H1 (cell line): Measurements from ENCODE around the gene BIN1. TPM values are rescaled to one million over a fixed set of nuclear protein-coding genes. Genes with fewer than 3 reads are reported as not detected.

ENCODE experiments used
- CTCF ChIA-PET: fragments of 300-600 bp; sonication (Branson Sonifier 250); formaldehyde crosslinking; loops from one replicate; lab custom pipeline; 2021; ENCODE audit not compliant: partially characterized antibody; lab: Charles Lee
- POLR2A ChIA-PET: fragments of 300-600 bp; sonication (Branson Sonifier 250); formaldehyde crosslinking; loops from one replicate; lab custom pipeline; 2021; ENCODE audit warnings: inconsistent platforms; ENCODE audit not compliant: partially characterized antibody; lab: Charles Lee
- DNase-seq, 2 experiments: peaks; one replicate each; pipeline versions ENCODE4 v3.0.0 to v3.0.0-alpha.2; 2010 to 2022; ENCODE audit warnings: low spot score in 2 of 2, low read depth in 1 of 2, mixed read lengths in 1 of 2
- FAIRE-seq: peaks from 2 replicates; lab custom pipeline; 2011; peaks lifted over from hg19 to GRCh38; lab: Jason Lieb, UNC
- H2AFZ ChIP-seq: 2 replicates; pipeline ENCODE4 v1.8.1; 2012; ENCODE audit warnings: low read length, inconsistent platforms
- H2AK5ac ChIP-seq: 2 replicates; pipeline ENCODE4 v1.6.1; 2013; ENCODE audit warnings: low read depth, low read length
- H2BK120ac ChIP-seq: replicated peaks from 2 replicates; pipeline ENCODE3; 2013; ENCODE audit warnings: low read depth, low read length, inconsistent platforms
- H2BK12ac ChIP-seq: 2 replicates; pipeline ENCODE4 v1.6.1; 2013; ENCODE audit warnings: low read depth, low read length
- H2BK15ac ChIP-seq: 2 replicates; pipeline ENCODE4 v1.6.1; 2013; ENCODE audit warnings: low read length
- H2BK20ac ChIP-seq: 2 replicates; pipeline ENCODE4 v1.6.1; 2013; ENCODE audit warnings: low read length
- H2BK5ac ChIP-seq: 2 replicates; pipeline ENCODE4 v1.6.1; 2013; ENCODE audit warnings: low read depth, low read length
- H3K14ac ChIP-seq: 2 replicates; pipeline ENCODE4 v1.6.1; 2013; ENCODE audit warnings: inconsistent platforms; ENCODE audit not compliant: insufficient read length
- H3K18ac ChIP-seq: 2 replicates; pipeline ENCODE4 v1.6.1; 2013; ENCODE audit warnings: low read length; ENCODE audit errors: extremely low read depth
- H3K23ac ChIP-seq: 2 replicates; pipeline ENCODE4 v1.6.1; 2013; ENCODE audit warnings: inconsistent platforms; ENCODE audit not compliant: insufficient read length
- H3K23me2 ChIP-seq: 2 replicates; pipeline ENCODE4 v1.6.1; 2013; ENCODE audit warnings: low read depth, low read length
- H3K27ac ChIP-seq: 2 replicates; pipeline ENCODE4 v1.6.1; 2011; ENCODE audit warnings: low read depth, low read length, inconsistent platforms
- H3K27me3 ChIP-seq, 4 experiments: replicated peaks in 1 of 4; 1 replicate in 1 of 4; 2 replicates in 3 of 4; pipeline versions ENCODE4 v1.6.1 to v1.8.1; 2011 to 2013; ENCODE audit warnings: low read length in 3 of 4, mild to moderate bottlenecking in 3 of 4, inconsistent platforms in 2 of 4, mixed read lengths in 2 of 4, moderate library complexity in 1 of 4; ENCODE audit not compliant: control insufficient read depth in 3 of 4, insufficient read depth in 3 of 4; ENCODE audit errors: extremely low read depth in 1 of 4
- H3K36me3 ChIP-seq, 4 experiments: 2 replicates each; pipeline versions ENCODE4 v1.6.1 to v1.8.1; 2011 to 2013; ENCODE audit warnings: mild to moderate bottlenecking in 4 of 4, low read length in 3 of 4, moderate library complexity in 2 of 4, control low read depth in 1 of 4, inconsistent platforms in 1 of 4; ENCODE audit not compliant: insufficient read depth in 4 of 4, control insufficient read depth in 2 of 4
- H3K4ac ChIP-seq: replicated peaks from 2 replicates; pipeline ENCODE3; 2013; ENCODE audit warnings: low read length, low read depth, mixed read lengths, inconsistent platforms; ENCODE audit not compliant: insufficient read length
- H3K4me1 ChIP-seq, 4 experiments: replicated peaks in 1 of 4; 1 replicate in 1 of 4; 2 replicates in 3 of 4; pipeline versions ENCODE4 v1.6.1 to v1.8.1; 2011 to 2013; ENCODE audit warnings: low read length in 3 of 4, inconsistent platforms in 2 of 4, mixed read lengths in 1 of 4; ENCODE audit not compliant: insufficient read depth in 4 of 4, control insufficient read depth in 3 of 4
- H3K4me2 ChIP-seq, 2 experiments: 2 replicates each; pipeline versions ENCODE4 v1.6.1 to v1.8.1; 2011 to 2013; ENCODE audit warnings: low read depth in 2 of 2, low read length in 2 of 2, control low read depth in 1 of 2, inconsistent platforms in 1 of 2, mild to moderate bottlenecking in 1 of 2; ENCODE audit not compliant: insufficient read depth in 1 of 2
- H3K4me3 ChIP-seq, 4 experiments: fragments of 200-600, 300-600 bp in 1 of 4; sonication (generic), shearing (Covaris generic), sonication (Bioruptor Twin) in 1 of 4; 2 replicates each; pipeline versions ENCODE4 v1.5.1 to v1.8.1; 2011 to 2016; ENCODE audit warnings: low read length in 4 of 4, low read depth in 3 of 4, control low read depth in 2 of 4, inconsistent platforms in 2 of 4, mild to moderate bottlenecking in 2 of 4, mixed read lengths in 1 of 4, moderate library complexity in 1 of 4; ENCODE audit not compliant: insufficient read depth in 2 of 4; ENCODE audit errors: extremely low read depth in 1 of 4
- H3K56ac ChIP-seq: replicated peaks from 2 replicates; pipeline ENCODE3; 2013; ENCODE audit warnings: low read depth, mild to moderate bottlenecking, mixed read lengths, low read length, inconsistent platforms; ENCODE audit not compliant: insufficient read length
- H3K79me1 ChIP-seq: 2 replicates; pipeline ENCODE4 v1.6.1; 2013; ENCODE audit warnings: low read depth, low read length, control low read depth
- H3K79me2 ChIP-seq, 2 experiments: 2 replicates each; pipeline versions ENCODE4 v1.6.1 to v1.8.1; 2012 to 2013; ENCODE audit warnings: low read length in 2 of 2, mild to moderate bottlenecking in 2 of 2, inconsistent platforms in 1 of 2; ENCODE audit not compliant: insufficient read depth in 2 of 2, control insufficient read depth in 1 of 2
- H3K9ac ChIP-seq, 4 experiments: replicated peaks in 1 of 4; 1 replicate in 1 of 4; 2 replicates in 3 of 4; pipeline versions ENCODE4 v1.6.1 to v1.8.1; 2011 to 2013; ENCODE audit warnings: low read depth in 3 of 4, low read length in 3 of 4, control low read depth in 2 of 4, mild to moderate bottlenecking in 2 of 4, moderate library complexity in 2 of 4, inconsistent platforms in 1 of 4; ENCODE audit errors: extremely low read depth in 1 of 4
- H3K9me3 ChIP-seq, 2 experiments: 2 replicates each; pipeline versions ENCODE4 v1.6.1 to v1.8.1; 2012 to 2013; ENCODE audit warnings: mild to moderate bottlenecking in 2 of 2, moderate library complexity in 2 of 2, control low read depth in 1 of 2, inconsistent platforms in 1 of 2, low read depth in 1 of 2, low read length in 1 of 2, mixed read lengths in 1 of 2; ENCODE audit not compliant: insufficient read depth in 2 of 2
- H4K20me1 ChIP-seq, 2 experiments: replicated peaks in 1 of 2; 2 replicates each; pipeline versions ENCODE3 to v1.8.1; 2011 to 2013; ENCODE audit warnings: inconsistent platforms in 2 of 2, low read length in 2 of 2, mild to moderate bottlenecking in 1 of 2; ENCODE audit not compliant: insufficient read depth in 2 of 2, control insufficient read depth in 1 of 2
- H4K5ac ChIP-seq: 2 replicates; pipeline ENCODE4 v1.6.1; 2013; ENCODE audit warnings: low read length, low read depth, mixed read lengths, inconsistent platforms; ENCODE audit not compliant: insufficient read length
- H4K8ac ChIP-seq: 2 replicates; pipeline ENCODE4 v1.8.0; 2013; ENCODE audit warnings: mild to moderate bottlenecking, moderate library complexity, low read length, inconsistent platforms; ENCODE audit not compliant: insufficient read depth; ENCODE audit errors: extremely low read depth
- H4K91ac ChIP-seq: replicated peaks from 2 replicates; pipeline ENCODE3; 2013; ENCODE audit warnings: low read length, mixed read lengths, inconsistent platforms; ENCODE audit not compliant: insufficient read length
- ASH2L ChIP-seq: fragments of 200-600, 300-600 bp; sonication (generic); IDR thresholded peaks from one replicate; pipeline ENCODE4 v1.7.1; 2017; ENCODE audit warnings: low read length
- BACH1 ChIP-seq: IDR thresholded peaks from 2 replicates; pipeline ENCODE4 v1.6.1; 2012; ENCODE audit warnings: low read length, improper control_type of control experiment
- BRCA1 ChIP-seq: IDR thresholded peaks from 2 replicates; pipeline ENCODE4 v1.6.1; 2012; ENCODE audit warnings: low read depth, low read length, improper control_type of control experiment
- CTBP2 ChIP-seq: IDR thresholded peaks from 2 replicates; pipeline ENCODE4 v1.7.0; 2011; ENCODE audit warnings: borderline replicate concordance, mild to moderate bottlenecking, moderate library complexity, mixed read lengths, low read length; ENCODE audit not compliant: insufficient read depth, insufficient read length
- EP300 ChIP-seq, 2 experiments: IDR thresholded peaks; 1 replicate in 1 of 2; 2 replicates in 1 of 2; pipeline ENCODE4 v1.6.1; 2011 to 2012; ENCODE audit warnings: low read depth in 2 of 2, low read length in 2 of 2, mild to moderate bottlenecking in 2 of 2, borderline replicate concordance in 1 of 2, inconsistent platforms in 1 of 2, moderate library complexity in 1 of 2
- HDAC2 ChIP-seq, 2 experiments: fragments of 300-600 bp in 1 of 2; sonication (generic) in 1 of 2; IDR thresholded peaks; 2 replicates each; pipeline ENCODE4 v1.6.1; 2011 to 2012; ENCODE audit warnings: low read depth in 2 of 2, low read length in 2 of 2, mild to moderate bottlenecking in 2 of 2, moderate library complexity in 2 of 2, borderline replicate concordance in 1 of 2, inconsistent platforms in 1 of 2
- JUN ChIP-seq: IDR thresholded peaks from 2 replicates; pipeline ENCODE4 v1.6.1; 2011; ENCODE audit warnings: low read depth, mild to moderate bottlenecking, improper control_type of control experiment, low read length
- NANOG ChIP-seq: IDR thresholded peaks from 2 replicates; pipeline ENCODE4 v1.6.1; 2011; ENCODE audit warnings: low read length, low read depth, mild to moderate bottlenecking, inconsistent platforms; ENCODE audit not compliant: insufficient read depth, poor library complexity, severe bottlenecking
- POU5F1 ChIP-seq: IDR thresholded peaks from 2 replicates; pipeline ENCODE4 v1.6.1; 2011; ENCODE audit warnings: low read depth, mild to moderate bottlenecking, low read length, moderate library complexity
- SP1 ChIP-seq: IDR thresholded peaks from 2 replicates; pipeline ENCODE4 v1.6.1; 2011; ENCODE audit warnings: low read depth, low read length
- USF2 ChIP-seq: IDR thresholded peaks from 2 replicates; pipeline ENCODE4 v1.6.1; 2011; ENCODE audit warnings: low read length, improper control_type of control experiment
- YY1 ChIP-seq: IDR thresholded peaks from 2 replicates; pipeline ENCODE4 v1.6.1; 2011; ENCODE audit warnings: low read depth, mild to moderate bottlenecking, low read length
- ZNF274 ChIP-seq: IDR thresholded peaks from 2 replicates; pipeline ENCODE4 v1.7.0; 2012; ENCODE audit warnings: low read length, borderline replicate concordance; ENCODE audit errors: extremely low read depth
- WGBS, 2 experiments: shearing (Covaris generic) in 1 of 2; methylation state at CpG; one replicate each; pipeline versions ENCODE4 v1.1.6 to v1.1.7; 2013 to 2015; ENCODE audit warnings: low lambda C conversion rate in 2 of 2, mixed read lengths in 2 of 2, inconsistent platforms in 1 of 2, low coverage in 1 of 2, missing lambda C conversion rate in 1 of 2; ENCODE audit not compliant: insufficient replicate concordance in 2 of 2, insufficient coverage in 1 of 2, insufficient read length in 1 of 2; ENCODE audit errors: extremely low coverage in 1 of 2, missing lambda C conversion rate in 1 of 2; 5-methylcytosine and 5-hydroxymethylcytosine counted together
- polyA plus RNA-seq, 7 experiments: library from polyadenylated mRNA; depleted of rRNA in 3 of 7; stranded (reverse) in 5 of 7; unstranded in 2 of 7; fragments of >200 nt in 5 of 7; fragments of 200-250 nt in 2 of 7; gene quantifications; 1 replicate in 5 of 7; 2 replicates in 1 of 7; 4 replicates in 1 of 7; pipeline versions ENCODE4 v1.2.1 to v1.2.3, GENCODE V29; 2011 to 2013; ENCODE audit warnings: missing spikeins in 2 of 7, mixed read lengths in 2 of 7
- total RNA-seq: library from RNA; stranded (reverse); fragmentation: NEBNext Ultra II Directional; extraction: Animal tissue kit (Norgen Biotek cat#: 25700); gene quantifications from 2 replicates; pipeline ENCODE4 v1.2.1, GENCODE V29; 2021

Gene BIN1
- total and polyA plus RNA-seq, 2 of the 8 experiments (the other 6 are each of a cell fraction or from before 2014, with no cell fraction given) = 23.6 to 35.6 TPM

GRCh38 chr2:127088706-127089105 is 18.2 kb downstream of the BIN1 start:
- Histone ChIP-seq H2AFZ (no peak overlapping the region), H2BK120ac (no peak overlapping the region), H3K27ac (no peak overlapping the region), H3K36me3 (no peaks in the 10 kb centered on the region), H3K14ac (no peak overlapping the region), H3K18ac (no peak overlapping the region), H2AK5ac (no peak overlapping the region), H3K23me2 (no peaks in the 10 kb centered on the region), H3K4me3 (no peak overlapping the region), H2BK12ac (no peak overlapping the region), H3K4ac (no peak overlapping the region), H3K9ac (no peak overlapping the region), H3K56ac (no peak overlapping the region), H3K23ac (no peak overlapping the region), H3K4me1 (peaks cover 0 to 37% (median 11%) of the 10 kb centered on the region in 4 experiments; a peak in 6 of 7 replicates), H3K79me1 (peaks cover 6% of the 10 kb centered on the region), H2BK5ac (no peak overlapping the region), H3K27me3 (no peaks in the 10 kb centered on the region), H4K5ac (no peak overlapping the region), H3K79me2 (peaks cover 0 to 10% of the 10 kb centered on the region in 2 experiments; a peak in 1 of 4 replicates), H4K8ac (no peak overlapping the region), H4K91ac (no peak overlapping the region), H3K9me3 (no peaks in the 10 kb centered on the region), H2BK15ac (no peak overlapping the region), H3K4me2 (no peak overlapping the region), H2BK20ac (no peak overlapping the region), H4K20me1 (no peaks in the 10 kb centered on the region)
- FAIRE-seq (no peak), DNase-seq (no peak)
- POLR2A ChIA-PET = interaction anchor here (1.1 to 2.3 kb wide), 2 partner anchors 17 to 25 kb away, joined by 4 to 11 read pairs; partner anchors contain the start of gene BIN1
- WGBS, 2 experiments = 96% methylated on average over 4 of the region's 6 CpGs; no CpG with 5 or more reads in 1 of the 2 experiments
- CTCF ChIA-PET = interaction anchor here (1.1 to 4.6 kb wide), 6 partner anchors 15 to 21 kb away, joined by 3 to 42 read pairs (median 8); no protein-coding TSS in a partner anchor
- TF ChIP-seq ASH2L = no peak
- TF ChIP-seq CTBP2 = no peak
- no peak for TF ChIP-seq JUN
- no peak for TF ChIP-seq POU5F1
- no peak for TF ChIP-seq YY1
- TF ChIP-seq BACH1 = no peak
- no peak for TF ChIP-seq USF2
- TF ChIP-seq SP1 = no peak
- no peak for TF ChIP-seq HDAC2 (IDR thresholded peaks at IDR 0.05; ENCODE audit: borderline replicate concordance in 1 of 2, low read depth in 2 of 2, low read length in 2 of 2)
- no peak for TF ChIP-seq ZNF274
- TF ChIP-seq EP300 (IDR thresholded peaks at IDR 0.05; ENCODE audit: borderline replicate concordance in 1 of 2, low read depth in 2 of 2, low read length in 2 of 2) = no peak
- no peak for TF ChIP-seq BRCA1
- no peak for TF ChIP-seq NANOG
